H1 (cell line): ENCODE results near the gene NUBPL. TPM values are rescaled to one million over a fixed set of nuclear protein-coding genes. Genes with fewer than 3 reads are reported as not detected.

Experiments used
- CHD2 ChIP-seq: IDR thresholded peaks from 2 replicates; pipeline ENCODE4 v1.6.1; 2012; ENCODE audit warnings: low read length, improper control_type of control experiment
- GTF2F1 ChIP-seq: IDR thresholded peaks from 2 replicates; pipeline ENCODE4 v1.6.1; 2012; ENCODE audit warnings: low read depth, low read length, improper control_type of control experiment, borderline replicate concordance
- SIN3A ChIP-seq, 2 experiments: IDR thresholded peaks in 1 of 2; conservative IDR thresholded peaks in 1 of 2; 2 replicates each; pipeline ENCODE4 v1.6.1; 2011 to 2012; ENCODE audit warnings: low read length in 2 of 2, improper control_type of control experiment in 1 of 2, low read depth in 1 of 2, mild to moderate bottlenecking in 1 of 2
- SP2 ChIP-seq: IDR thresholded peaks from 2 replicates; pipeline ENCODE4 v1.6.1; 2012; ENCODE audit warnings: mild to moderate bottlenecking, low read length, inconsistent platforms
- polyA plus RNA-seq, 7 experiments: library from polyadenylated mRNA; depleted of rRNA in 3 of 7; stranded (reverse) in 5 of 7; unstranded in 2 of 7; fragments of >200 nt in 5 of 7; fragments of 200-250 nt in 2 of 7; gene quantifications; 1 replicate in 5 of 7; 2 replicates in 1 of 7; 4 replicates in 1 of 7; pipeline versions ENCODE4 v1.2.1 to v1.2.3, GENCODE V29; 2011 to 2013; ENCODE audit warnings: missing spikeins in 2 of 7, mixed read lengths in 2 of 7
- total RNA-seq: library from RNA; stranded (reverse); fragmentation: NEBNext Ultra II Directional; extraction: Animal tissue kit (Norgen Biotek cat#: 25700); gene quantifications from 2 replicates; pipeline ENCODE4 v1.2.1, GENCODE V29; 2021

Gene NUBPL
- total and polyA plus RNA-seq, 2 of the 8 experiments (the other 6 are each of a cell fraction or from before 2014, with no cell fraction given), result 1.6 to 6.8 TPM

- no peak for TF ChIP-seq CHD2
- no peak for TF ChIP-seq GTF2F1
- no peak for TF ChIP-seq SIN3A (conservative IDR thresholded peaks at IDR 0.05 in 1 of 2, IDR thresholded peaks at IDR 0.05 in 1 of 2; ENCODE audit: low read depth in 1 of 2, low read length in 2 of 2)
- TF ChIP-seq SP2, result no peak
Observed at GRCh38 chr14:31716208-31716607, 155.0 kb downstream of the NUBPL start (continued).
